ENCODE results near the gene ERICH6.

ERICH6 gene

GRCh38 chr3:150736316-150736719, 32.6 kb upstream of the ERICH6 start:
- no peak for TF ChIP-seq CTCF (conservative IDR thresholded peaks at IDR 0.05; ENCODE audit: low read length)
- H3K4me3 ChIP-seq (ENCODE audit: low read length) = no peak overlapping the region
- no peak for DNase-seq (ENCODE audit: low read depth)

- TF ChIP-seq CTCF (conservative IDR thresholded peaks at IDR 0.05; ENCODE audit: low read length) = no peak
- no peak overlapping the region for H3K4me3 ChIP-seq (ENCODE audit: low read length)
These were observed 31.0 kb upstream of the ERICH6 start for GRCh38 chr3:150734795-150735119.

GRCh38 chr3:150733936-150734794, 30.4 kb upstream of the ERICH6 start:
- no peak overlapping the region for H3K4me3 ChIP-seq (ENCODE audit: low read length)
- no peak for DNase-seq (ENCODE audit: low read depth)
- TF ChIP-seq CTCF (conservative IDR thresholded peaks at IDR 0.05; ENCODE audit: low read length) = no peak

More at GRCh38 chr3:150734795-150735119, 31.0 kb upstream of the ERICH6 start:
- DNase-seq (ENCODE audit: low read depth) = no peak

- H3K4me3 ChIP-seq (ENCODE audit: low read length) = no peak overlapping the region
- DNase-seq (ENCODE audit: low read depth) = no peak
- no peak for TF ChIP-seq CTCF (conservative IDR thresholded peaks at IDR 0.05; ENCODE audit: low read length)
These were observed 29.7 kb upstream of the ERICH6 start for GRCh38 chr3:150733373-150733935.

- TF ChIP-seq CTCF (conservative IDR thresholded peaks at IDR 0.05; ENCODE audit: low read length) = no peak
- no peak overlapping the region for H3K4me3 ChIP-seq (ENCODE audit: low read length)
- DNase-seq (ENCODE audit: low read depth) = no peak
These were observed 26.1 kb upstream of the ERICH6 start for GRCh38 chr3:150729682-150730360.

- H3K4me3 ChIP-seq (ENCODE audit: low read length) = no peak overlapping the region
- TF ChIP-seq CTCF (conservative IDR thresholded peaks at IDR 0.05; ENCODE audit: low read length) = no peak
- no peak for DNase-seq (ENCODE audit: low read depth)
These were observed 24.2 kb upstream of the ERICH6 start for GRCh38 chr3:150727653-150728502.

All from AG10803 (cell line).